ENCODE measurements around the gene DUS4L. TPM values are rescaled to one million over a fixed set of nuclear protein-coding genes. Genes with fewer than 3 reads are reported as not detected.

DUS4L gene
- total RNA-seq, 1 experiment from 2014 or later, result 16.0 TPM

DNA sequence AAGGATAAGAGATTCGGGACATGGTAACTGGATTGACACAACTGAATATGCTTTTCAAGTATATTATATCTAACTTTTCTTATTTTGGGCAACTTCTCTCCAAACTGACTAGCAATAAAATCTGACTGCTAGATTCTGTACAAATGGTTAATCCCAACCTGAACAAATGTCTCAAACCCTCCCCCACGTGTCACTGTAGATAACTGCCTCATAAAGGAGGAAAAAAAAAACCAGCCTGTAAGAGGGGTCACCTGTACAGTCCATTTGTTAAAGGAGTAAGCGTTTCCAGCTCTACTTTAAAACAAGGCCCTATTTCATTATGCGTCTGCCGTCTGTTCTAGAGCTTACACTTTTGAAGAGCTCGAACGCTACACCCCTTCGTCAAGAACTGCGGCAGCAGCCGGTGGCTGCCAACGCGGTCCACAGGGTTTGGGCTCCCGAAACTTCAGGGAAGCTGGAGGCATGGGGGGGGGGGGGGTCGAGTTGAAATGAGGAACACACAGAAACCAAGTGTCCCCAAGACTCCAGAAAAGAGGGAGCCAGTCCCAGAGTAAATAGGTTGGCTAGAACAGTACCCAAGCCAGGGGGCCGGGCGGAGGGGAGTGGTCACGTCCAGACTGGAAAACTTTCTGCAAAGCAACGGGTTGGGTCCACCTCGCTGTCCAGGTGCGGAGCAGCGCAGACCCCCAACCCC, 543 bp upstream of the DUS4L start:
- no peak for DNase-seq

DNA sequence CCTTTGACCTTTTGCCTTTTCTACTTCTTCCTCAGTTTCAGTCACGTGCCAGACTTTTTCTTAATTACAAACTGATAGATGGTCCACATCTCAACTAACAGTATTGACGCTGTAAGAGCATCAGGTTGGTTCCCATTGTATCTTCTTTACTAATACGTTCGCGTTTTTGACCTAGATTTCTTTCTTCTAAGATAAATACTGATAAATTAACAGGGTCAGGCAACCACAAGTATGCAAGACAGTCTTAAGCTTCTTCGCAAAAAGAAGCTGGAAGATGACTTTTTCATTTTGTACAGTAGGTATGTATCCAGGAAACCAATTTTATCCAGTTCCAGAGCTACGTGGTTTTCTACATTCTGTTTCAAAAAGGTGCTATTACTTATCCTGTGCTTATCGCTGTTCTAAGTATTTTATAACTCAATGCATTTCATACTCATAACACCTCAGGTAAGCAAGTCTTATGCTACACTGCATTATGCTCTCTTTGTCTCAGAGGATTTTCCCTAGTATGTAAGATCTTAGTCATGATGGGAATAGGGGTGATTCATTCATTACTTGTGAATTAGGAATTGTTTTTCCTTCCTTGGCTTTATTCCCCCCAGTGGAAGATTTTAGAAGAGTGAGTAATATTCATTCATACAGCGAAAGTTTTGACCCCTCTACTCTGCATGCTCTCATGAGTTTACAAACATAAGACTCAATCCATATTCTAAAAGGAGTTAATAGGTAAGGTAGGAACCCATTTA, 955 bp downstream of the DUS4L start:
- DNase-seq, result no peak
- H3K9me3 ChIP-seq (replicated peaks), result no peaks in the 10 kb centered on the region
- peak overlapping the region; percentile 75; the same call in 1 of the 2 replicates for H3K27ac ChIP-seq
- H3K4me1 ChIP-seq, result peaks cover 7% of the 10 kb centered on the region
- no peaks in the 10 kb centered on the region for H3K27me3 ChIP-seq
- peak overlapping the region; percentile 88 for H3K4me3 ChIP-seq
- no peaks in the 10 kb centered on the region; the same call in 1 of the 2 replicates for H3K36me3 ChIP-seq

More for the DNA sequence above, 543 bp upstream of the DUS4L start:
- no peaks in the 10 kb centered on the region for H3K9me3 ChIP-seq (replicated peaks)
- peak overlapping the region; percentile 88 for H3K4me3 ChIP-seq
- H3K4me1 ChIP-seq, result peaks cover 11% of the 10 kb centered on the region
- H3K27me3 ChIP-seq, result no peaks in the 10 kb centered on the region
- peak overlapping the region; percentile 75 for H3K27ac ChIP-seq
- H3K36me3 ChIP-seq, result no peaks in the 10 kb centered on the region; the same call in 1 of the 2 replicates

DNA sequence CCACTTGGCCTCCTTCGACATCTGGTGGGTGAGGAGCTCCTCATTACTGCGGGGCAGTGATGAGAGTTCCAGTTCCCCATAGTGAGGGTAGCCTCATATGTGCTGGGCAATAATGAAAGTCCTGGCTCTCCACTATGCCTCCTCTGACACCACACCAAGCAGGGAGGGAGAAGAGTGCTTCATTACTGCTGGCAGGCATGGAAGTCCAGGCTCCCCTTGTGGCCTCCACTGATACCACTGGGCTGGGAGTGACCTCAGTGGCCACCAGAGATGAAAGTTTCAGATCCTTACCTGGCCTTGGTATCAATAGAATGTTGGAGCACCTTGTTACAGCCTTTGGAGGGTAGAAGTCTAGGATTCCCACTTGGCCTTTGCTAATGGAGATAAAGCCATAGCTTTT, 6.5 kb downstream of the DUS4L start:
- no peaks in the 10 kb centered on the region for H3K9me3 ChIP-seq (replicated peaks)
- H3K4me1 ChIP-seq, result no peaks in the 10 kb centered on the region
- H3K27me3 ChIP-seq, result no peaks in the 10 kb centered on the region
- no peak overlapping the region for H3K4me3 ChIP-seq
- no peaks in the 10 kb centered on the region; the same call in 1 of the 2 replicates for H3K36me3 ChIP-seq
- H3K27ac ChIP-seq, result no peak overlapping the region
- DNase-seq, result no peak

DNA sequence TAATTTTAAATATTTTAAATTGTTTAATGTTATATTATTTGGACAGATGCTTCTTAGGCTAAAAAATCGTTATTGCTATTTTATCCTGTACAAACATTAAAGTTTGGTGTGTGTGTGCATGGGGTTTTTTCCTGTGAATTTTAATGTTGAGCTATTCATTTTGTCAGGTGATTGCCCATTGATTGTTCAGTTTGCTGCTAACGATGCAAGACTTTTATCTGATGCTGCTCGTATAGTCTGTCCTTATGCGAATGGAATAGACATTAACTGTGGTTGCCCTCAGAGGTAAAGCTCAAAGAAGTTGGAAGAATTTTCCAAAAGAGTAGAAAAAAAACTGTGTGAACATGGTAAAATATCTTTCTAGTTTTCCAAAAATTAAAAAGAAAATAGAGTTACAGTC, 9.8 kb downstream of the DUS4L start:
- Histone ChIP-seq H3K36me3 (no peaks in the 10 kb centered on the region), H3K27me3 (no peaks in the 10 kb centered on the region), H3K4me3 (no peak overlapping the region), H3K27ac (no peak overlapping the region), H3K4me1 (no peaks in the 10 kb centered on the region), H3K9me3 (replicated peaks) (no peaks in the 10 kb centered on the region)
- no peak for DNase-seq

DNA sequence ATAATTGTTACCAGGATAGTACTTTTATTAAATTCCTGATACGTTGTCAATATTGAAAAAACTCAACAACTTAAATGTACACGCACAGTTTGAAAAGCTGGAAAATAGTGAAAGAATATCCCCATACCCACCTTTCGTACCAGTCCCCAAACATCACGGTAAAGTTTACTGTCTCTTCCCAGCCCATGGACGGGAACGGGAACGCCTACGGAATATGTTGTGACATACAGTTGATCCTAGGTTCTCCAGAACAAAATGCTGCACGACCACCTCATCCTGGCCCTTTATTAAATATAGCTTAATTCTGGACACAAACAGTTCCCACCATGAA, 15.7 kb downstream of the DUS4L start:
- Histone ChIP-seq H3K4me3 (peak overlapping the region; percentile 87), H3K4me1 (0 out of 2 replicates have a peak, but pooled peaks cover 2% of the 10 kb centered on the region), H3K27ac (peak overlapping the region; percentile 74), H3K27me3 (no peaks in the 10 kb centered on the region), H3K9me3 (replicated peaks) (no peaks in the 10 kb centered on the region), H3K36me3 (no peaks in the 10 kb centered on the region; the same call in 1 of the 2 replicates)
- DNase-seq, result no peak

- Histone ChIP-seq H3K27ac (peak within 1 kb of the TSS; percentile 74), H3K4me3 (peak within 1 kb of the TSS; percentile 87), H3K9me3 (replicated peaks) (no peaks in the 10 kb centered on the region), H3K27me3 (no peaks in the 10 kb centered on the region), H3K36me3 (peaks cover under 1% of the 10 kb centered on the region; the same call in 1 of the 2 replicates), H3K4me1 (0 out of 2 replicates have a peak, but pooled peaks cover 2% of the 10 kb centered on the region)
- DNase-seq, result peak; percentile 82 to 85
Observed at GRCh38 chr7:107579885-107580715, 16.3 kb downstream of the DUS4L start, which contains the start of gene BCAP29. Gene BCAP29 (plus strand): TSS chr7:107580246. CDS start chr7:107580773, 527 bp downstream.

DNA sequence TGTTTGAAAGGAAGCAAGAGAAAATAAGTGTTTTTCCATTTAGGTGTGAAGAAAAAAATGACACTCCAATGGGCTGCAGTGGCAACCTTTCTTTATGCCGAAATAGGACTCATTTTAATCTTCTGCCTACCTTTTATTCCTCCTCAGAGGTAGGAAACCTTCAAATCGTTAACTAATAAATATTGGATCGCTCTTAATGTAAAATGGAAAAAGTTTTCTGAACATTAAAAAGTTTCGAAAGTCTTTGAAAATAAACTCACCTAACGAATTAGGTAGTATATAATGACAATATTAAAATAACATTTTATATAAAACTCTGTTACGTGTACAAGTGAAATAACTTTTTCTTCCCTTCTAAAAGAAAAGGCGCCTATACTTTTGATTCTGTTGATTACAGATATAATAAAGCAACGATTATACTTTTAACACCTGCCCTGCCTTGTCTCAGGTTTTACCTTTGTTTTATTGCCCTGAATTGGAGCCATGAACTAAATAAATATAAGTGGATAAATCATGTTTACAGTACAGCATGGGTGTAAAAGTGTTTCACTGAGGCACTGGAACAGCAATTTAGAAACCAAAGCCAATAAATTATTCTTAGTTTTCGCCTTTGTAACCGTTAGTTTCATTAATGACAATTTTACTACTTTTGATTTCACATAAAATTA, 17.1 kb downstream of the DUS4L start:
- H3K27ac ChIP-seq, result peak overlapping the region; percentile 74
- peaks cover 3% of the 10 kb centered on the region for H3K36me3 ChIP-seq
- no peaks in the 10 kb centered on the region for H3K27me3 ChIP-seq
- H3K4me1 ChIP-seq, result 0 out of 2 replicates have a peak, but pooled peaks cover 2% of the 10 kb centered on the region
- H3K9me3 ChIP-seq (replicated peaks), result no peaks in the 10 kb centered on the region
- no peak for DNase-seq
- peak overlapping the region; percentile 87 for H3K4me3 ChIP-seq

- DNase-seq, result no peak
- Histone ChIP-seq H3K4me1 (0 out of 2 replicates have a peak, but pooled peaks cover 2% of the 10 kb centered on the region), H3K9me3 (replicated peaks) (no peaks in the 10 kb centered on the region), H3K4me3 (no peak overlapping the region), H3K36me3 (peaks cover 3% of the 10 kb centered on the region), H3K27ac (no peak overlapping the region), H3K27me3 (no peaks in the 10 kb centered on the region)
Observed at GRCh38 chr7:107581387-107582013, 17.7 kb downstream of the DUS4L start.

DNA sequence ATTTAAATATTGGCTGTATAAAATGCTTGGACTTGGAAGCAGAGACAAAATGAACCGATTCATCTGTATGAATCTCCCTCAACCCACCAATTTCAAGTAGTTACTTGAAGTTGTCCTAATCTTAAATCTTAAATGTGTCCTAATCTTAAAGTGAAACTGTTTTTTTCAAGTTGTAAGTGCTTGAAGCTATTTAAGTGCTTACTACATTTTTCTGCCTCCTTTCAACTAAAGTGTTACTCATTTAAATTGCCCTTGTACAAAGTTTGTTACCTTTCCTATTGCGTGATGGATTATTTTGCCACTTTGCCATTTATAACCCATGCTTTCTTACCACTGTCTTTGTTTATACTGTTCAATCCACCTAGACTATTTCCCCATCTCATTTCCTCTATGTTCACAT, 19.1 kb downstream of the DUS4L start:
- H3K9me3 ChIP-seq (replicated peaks), result no peaks in the 10 kb centered on the region
- no peaks in the 10 kb centered on the region for H3K27me3 ChIP-seq
- H3K4me1 ChIP-seq, result 0 out of 2 replicates have a peak, but pooled peaks cover 2% of the 10 kb centered on the region
- no peak for DNase-seq
- peaks cover 7% of the 10 kb centered on the region for H3K36me3 ChIP-seq
- H3K4me3 ChIP-seq, result no peak overlapping the region
- no peak overlapping the region for H3K27ac ChIP-seq

GRCh38 chr7:107584716-107585115, 20.9 kb downstream of the DUS4L start:
- Histone ChIP-seq H3K27me3 (no peaks in the 10 kb centered on the region), H3K36me3 (peaks cover 7% of the 10 kb centered on the region), H3K4me3 (no peak overlapping the region), H3K27ac (no peak overlapping the region), H3K4me1 (0 out of 2 replicates have a peak, but pooled peaks cover 2% of the 10 kb centered on the region), H3K9me3 (replicated peaks) (no peaks in the 10 kb centered on the region)
- no peak for DNase-seq

DNA sequence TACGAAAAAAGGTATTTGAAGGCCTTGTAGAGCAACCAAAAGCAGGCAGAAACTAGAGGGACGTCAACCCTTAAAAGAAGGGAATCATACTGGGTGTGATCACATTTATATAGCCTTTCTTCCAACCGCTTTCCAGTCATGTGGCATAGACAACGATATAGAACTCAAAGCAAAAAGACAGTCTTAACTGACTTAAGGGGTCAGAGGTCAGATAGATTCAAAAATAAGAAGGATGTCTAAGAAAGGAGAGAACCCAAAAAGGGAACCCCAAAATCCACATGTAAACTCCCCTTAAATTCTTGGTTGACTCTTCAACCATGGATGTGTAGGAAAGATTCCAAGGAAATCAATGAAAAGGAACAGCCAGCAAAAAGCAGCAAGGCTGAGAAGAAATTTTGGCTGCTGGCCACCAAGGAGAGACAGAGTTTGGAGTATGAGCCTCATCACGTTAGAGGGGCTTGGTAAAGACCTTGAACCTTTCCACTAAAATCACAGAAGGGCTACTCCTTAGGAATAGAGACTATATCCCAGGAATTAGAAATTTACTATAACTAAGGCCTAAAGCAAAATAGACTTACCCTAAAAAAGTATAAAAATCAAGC, 24.9 kb downstream of the DUS4L start:
- Histone ChIP-seq H3K27ac (no peak overlapping the region), H3K4me1 (no peaks in the 10 kb centered on the region), H3K9me3 (replicated peaks) (no peaks in the 10 kb centered on the region), H3K36me3 (peaks cover 11% of the 10 kb centered on the region), H3K4me3 (no peak overlapping the region), H3K27me3 (no peaks in the 10 kb centered on the region)
- no peak for DNase-seq

- Histone ChIP-seq H3K27ac (no peak overlapping the region), H3K4me1 (peaks cover 3% of the 10 kb centered on the region; the same call in 1 of the 2 replicates), H3K9me3 (replicated peaks) (no peaks in the 10 kb centered on the region), H3K36me3 (peaks cover 30% of the 10 kb centered on the region), H3K27me3 (no peaks in the 10 kb centered on the region), H3K4me3 (no peak overlapping the region)
- DNase-seq, result no peak
Observed at GRCh38 chr7:107591421-107591820, 27.6 kb downstream of the DUS4L start.

GRCh38 chr7:107592361-107593024, 28.7 kb downstream of the DUS4L start:
- H3K27me3 ChIP-seq, result no peaks in the 10 kb centered on the region
- H3K4me3 ChIP-seq, result no peak overlapping the region
- H3K4me1 ChIP-seq, result peaks cover 3% of the 10 kb centered on the region; the same call in 1 of the 2 replicates
- peaks cover 27% of the 10 kb centered on the region for H3K36me3 ChIP-seq
- no peak overlapping the region for H3K27ac ChIP-seq
- no peak for DNase-seq
- no peaks in the 10 kb centered on the region for H3K9me3 ChIP-seq (replicated peaks)

Measured in SJCRH30 (cell line).